ENCODE measurements around the gene TBC1D9. TPM values are rescaled to one million over a fixed set of nuclear protein-coding genes. Genes with fewer than 3 reads are reported as not detected.

TBC1D9 gene
- total and polyA plus RNA-seq, 2 donors (not counting 1 experiment from before 2014, with no cell fraction given), result 48.9 to 235 TPM

DNA sequence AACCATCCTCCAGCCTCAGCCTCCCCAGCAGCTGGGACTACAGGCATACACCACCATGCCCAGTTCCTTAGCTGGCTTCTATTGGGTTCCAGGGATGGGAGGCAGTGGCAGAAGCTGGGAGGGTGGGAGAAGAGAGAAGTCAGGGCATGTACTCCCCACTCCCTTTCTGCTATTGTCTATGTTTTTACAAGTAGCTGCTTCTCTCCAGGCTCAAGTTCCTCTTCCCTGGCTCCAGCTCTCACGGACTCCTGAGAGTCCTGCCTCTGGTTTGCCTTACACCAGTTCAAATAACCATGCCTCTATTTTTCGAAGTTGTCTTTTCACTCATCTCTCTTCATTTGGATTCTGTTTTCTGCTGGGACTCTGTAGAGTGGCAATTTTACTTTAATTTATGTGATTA lies 2.9 kb downstream of the TBC1D9 start:
- H3K27me3 Mint-ChIP-seq, result no peaks in the 10 kb centered on the region
- H3K9me3 Mint-ChIP-seq (ENCODE audit: insufficient read depth), result no peaks in the 10 kb centered on the region
- Histone ChIP-seq H3K4me2 (replicated peaks; ENCODE audit: low read depth, low read length, poor library complexity, severe bottlenecking) (peak overlapping the region; percentile 93), H3K4me1 (ENCODE audit: control insufficient read depth in 2 of 2, insufficient read depth in 2 of 2, low read length in 2 of 2) (peaks cover 41 to 70% of the 10 kb centered on the region in 2 donors), H3K36me3 (replicated peaks in 1 of 2; ENCODE audit: control extremely low read depth in 1 of 2, control insufficient read depth in 1 of 2, extremely low read depth in 1 of 2, insufficient read depth in 2 of 2, low read length in 1 of 2) (peaks cover 4% of the 10 kb centered on the region in 2 experiments), H3K4me3 (ENCODE audit: control extremely low read depth in 1 of 5, extremely low read depth in 1 of 5, insufficient read depth in 1 of 5, low read depth in 2 of 5, low read length in 4 of 5) (peak overlapping the region in 4 of 5 experiments; percentile 8 to 95 (median 54)), H4K20me1 (ENCODE audit: control insufficient read depth, insufficient read depth, low read length, poor library complexity, severe bottlenecking) (no peaks in the 10 kb centered on the region), H3K27ac (ENCODE audit: low read length in 2 of 2) (peak overlapping the region; percentile 44 to 64), H3K27me3 (replicated peaks in 1 of 4; ENCODE audit: control extremely low read depth in 1 of 4, control insufficient read depth in 3 of 4, insufficient read depth in 4 of 4, low read length in 3 of 4) (no peaks in the 10 kb centered on the region), H2AFZ (ENCODE audit: insufficient read depth, low read depth, low read length, poor library complexity, severe bottlenecking) (no peak overlapping the region), H3K79me2 (ENCODE audit: control insufficient read depth, insufficient read depth, low read length) (peaks cover 82% of the 10 kb centered on the region), H3K9ac (ENCODE audit: low read length) (peak overlapping the region; percentile 96), H3K9me3 (ENCODE audit: control extremely low read depth in 1 of 3, control insufficient read depth in 2 of 3, insufficient read depth in 1 of 3, low read length in 2 of 3) (peaks cover 0 to 3% (median 3%) of the 10 kb centered on the region in 3 donors)
- no peak for TF ChIP-seq EZH2 (IDR thresholded peaks at IDR 0.05; ENCODE audit: borderline replicate concordance, insufficient read depth, low read depth, low read length, poor library complexity, severe bottlenecking)
- TF ChIP-seq, protein P1, sequence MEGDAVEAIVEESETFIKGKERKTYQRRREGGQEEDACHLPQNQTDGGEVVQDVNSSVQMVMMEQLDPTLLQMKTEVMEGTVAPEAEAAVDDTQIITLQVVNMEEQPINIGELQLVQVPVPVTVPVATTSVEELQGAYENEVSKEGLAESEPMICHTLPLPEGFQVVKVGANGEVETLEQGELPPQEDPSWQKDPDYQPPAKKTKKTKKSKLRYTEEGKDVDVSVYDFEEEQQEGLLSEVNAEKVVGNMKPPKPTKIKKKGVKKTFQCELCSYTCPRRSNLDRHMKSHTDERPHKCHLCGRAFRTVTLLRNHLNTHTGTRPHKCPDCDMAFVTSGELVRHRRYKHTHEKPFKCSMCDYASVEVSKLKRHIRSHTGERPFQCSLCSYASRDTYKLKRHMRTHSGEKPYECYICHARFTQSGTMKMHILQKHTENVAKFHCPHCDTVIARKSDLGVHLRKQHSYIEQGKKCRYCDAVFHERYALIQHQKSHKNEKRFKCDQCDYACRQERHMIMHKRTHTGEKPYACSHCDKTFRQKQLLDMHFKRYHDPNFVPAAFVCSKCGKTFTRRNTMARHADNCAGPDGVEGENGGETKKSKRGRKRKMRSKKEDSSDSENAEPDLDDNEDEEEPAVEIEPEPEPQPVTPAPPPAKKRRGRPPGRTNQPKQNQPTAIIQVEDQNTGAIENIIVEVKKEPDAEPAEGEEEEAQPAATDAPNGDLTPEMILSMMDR (IDR thresholded peaks at IDR 0.05), result no peak
- ATAC-seq (ENCODE audit: low read depth) (no peak), DNase-seq (no peak)
- intact Hi-C loops (cut with micrococcal nuclease), result loop anchor here (10.0 kb wide), 1 partner anchor 379 kb away; the partner anchor contains the start of gene SCOC
- peak overlapping the region; percentile 97 for H3K4me3 Mint-ChIP-seq
- POLR2A ChIA-PET, result interaction anchor here (0.8 to 2.6 kb wide), 4 partner anchors 10 to 97 kb away, joined by 3 to 14 read pairs (median 4); no protein-coding TSS in a partner anchor
- CTCF ChIA-PET, result interaction anchor here (0.8 to 1.9 kb wide), 9 partner anchors 8 to 393 kb away, joined by 3 to 12 read pairs (median 4); no protein-coding TSS in a partner anchor
- peaks cover 62% of the 10 kb centered on the region for H3K4me1 Mint-ChIP-seq
- 60% methylated on average over 1 of the region's 2 CpGs for WGBS (ENCODE audit: insufficient coverage)
- H3K27ac Mint-ChIP-seq, result peak overlapping the region; percentile 34

All from B cell (primary cell).